HepG2 (cell line): Measurements from ENCODE around the gene MAVS. TPM values are rescaled to one million over a fixed set of nuclear protein-coding genes. Genes with fewer than 3 reads are reported as not detected.

Experiments
- ATAC-seq: fragments of 200-7000 bp; cut with Tn5 transposase; 3 replicates; pipeline ENCODE4 v1.9.1; 2020; ENCODE audit warnings: mild to moderate bottlenecking, moderate library complexity
- BruUV-seq: library from RNA; stranded (reverse); fragments of 400-500 nt; replicated peaks from 2 replicates; lab custom pipeline; 2021; lab: Mats Ljungman, UMichigan
- CTCF ChIA-PET: fragments of 300-600 bp; formaldehyde crosslinking; extraction: SDS; loops from one replicate; lab custom pipeline; 2021; ENCODE audit warnings: low total read pairs, inconsistent platforms, low intra/inter-chr PET ratio; lab: Yijun Ruan, JAX
- POLR2A ChIA-PET: fragments of 350-600 bp; sonication (Branson Sonifier 250); formaldehyde crosslinking; loops from one replicate; lab custom pipeline; 2020; ENCODE audit warnings: antibody characterized with exemption, inconsistent platforms; lab: Yijun Ruan, JAX
- DNase-seq: peaks from one replicate; pipeline ENCODE4 v3.0.0-alpha.2; 2015; ENCODE audit warnings: low spot score
- FAIRE-seq: peaks from 3 replicates; lab custom pipeline; 2011; peaks lifted over from hg19 to GRCh38; lab: Jason Lieb, UNC
- H2AFZ ChIP-seq: one replicate; pipeline ENCODE4 v1.6.1; 2011; ENCODE audit warnings: low read length, inconsistent platforms
- H3K27ac ChIP-seq: fragments of 300-600 bp; 3 replicates; pipeline ENCODE4 v1.8.0; 2011; ENCODE audit warnings: mixed run types, mild to moderate bottlenecking, mixed read lengths, low read length, inconsistent platforms; ENCODE audit not compliant: insufficient read depth; ENCODE audit errors: extremely low read length
- H3K27me3 ChIP-seq, 2 experiments: fragments of 200-600 bp in 1 of 2; 2 replicates in 1 of 2; 3 replicates in 1 of 2; pipeline versions ENCODE4 v1.6.0 to v1.8.0; 2011; ENCODE audit warnings: low read length in 2 of 2, mild to moderate bottlenecking in 2 of 2, moderate library complexity in 2 of 2, inconsistent platforms in 1 of 2; ENCODE audit not compliant: insufficient read depth in 2 of 2, control insufficient read depth in 1 of 2
- H3K36me3 ChIP-seq, 2 experiments: fragments of 200-600 bp in 1 of 2; replicated peaks in 1 of 2; 2 replicates in 1 of 2; 3 replicates in 1 of 2; pipeline versions ENCODE4 v1.5.1 to v1.8.0; 2011; ENCODE audit warnings: low read length in 2 of 2, inconsistent platforms in 1 of 2; ENCODE audit not compliant: insufficient read depth in 2 of 2, control insufficient read depth in 1 of 2
- H3K4me1 ChIP-seq: 2 replicates; pipeline ENCODE4 v1.5.1; 2012; ENCODE audit warnings: low read length, inconsistent platforms; ENCODE audit not compliant: insufficient read depth
- H3K4me2 ChIP-seq: 2 replicates; pipeline ENCODE4 v1.6.0; 2011; ENCODE audit warnings: low read depth, low read length, inconsistent platforms
- H3K4me3 ChIP-seq, 3 experiments: fragments of 200-600 bp in 1 of 3; sonication (generic), shearing (Covaris generic) in 1 of 3; replicated peaks in 1 of 3; 2 replicates each; pipeline ENCODE4 v1.5.1; 2011 to 2016; ENCODE audit warnings: low read length in 3 of 3, inconsistent platforms in 2 of 3, low read depth in 2 of 3, mild to moderate bottlenecking in 2 of 3, control low read depth in 1 of 3, mixed read lengths in 1 of 3; ENCODE audit not compliant: insufficient read depth in 1 of 3
- H3K79me2 ChIP-seq: one replicate; pipeline ENCODE4 v1.6.1; 2011; ENCODE audit warnings: low read length, inconsistent platforms; ENCODE audit not compliant: insufficient read depth
- H3K9ac ChIP-seq: 2 replicates; pipeline ENCODE4 v1.6.0; 2011; ENCODE audit warnings: mild to moderate bottlenecking, low read depth, low read length, inconsistent platforms; ENCODE audit not compliant: insufficient read depth
- H3K9me3 ChIP-seq: 2 replicates; pipeline ENCODE4 v1.5.1; 2012; ENCODE audit warnings: mild to moderate bottlenecking, low read length
- H4K20me1 ChIP-seq: 2 replicates; pipeline ENCODE4 v1.6.0; 2011; ENCODE audit warnings: inconsistent platforms, mild to moderate bottlenecking, low read length, moderate library complexity; ENCODE audit not compliant: insufficient read depth
- AHR ChIP-seq: IDR thresholded peaks from 2 replicates; pipeline ENCODE4 v1.6.1; 2018; ENCODE audit warnings: missing genetic modification reagents, missing compliant biosample characterization
- ATF7 ChIP-seq, 2 experiments: fragments of 450-650 bp in 1 of 2; sonication (generic) in 1 of 2; formaldehyde crosslinking in 1 of 2; IDR thresholded peaks; 2 replicates each; pipeline versions ENCODE4 v1.4.0 to v1.6.1; 2016 to 2020; ENCODE audit warnings: antibody characterized with exemption in 1 of 2, mild to moderate bottlenecking in 1 of 2, missing genetic modification reagents in 1 of 2
- ELF3 ChIP-seq: IDR thresholded peaks from 2 replicates; pipeline ENCODE4 v1.6.1; 2016; ENCODE audit warnings: missing genetic modification reagents, missing compliant biosample characterization
- FOSL2 ChIP-seq: sonication (generic); formaldehyde crosslinking; IDR thresholded peaks from 2 replicates; pipeline ENCODE4 v1.4.0; 2020; ENCODE audit warnings: missing genetic modification reagents
- HBP1 ChIP-seq: IDR thresholded peaks from 2 replicates; pipeline ENCODE4 v1.6.1; 2016; ENCODE audit warnings: low read depth, control low read depth
- IRF9 ChIP-seq: sonication (generic); formaldehyde crosslinking; IDR thresholded peaks from 2 replicates; pipeline ENCODE4 v1.8.0; 2022; ENCODE audit warnings: missing genetic modification reagents, mild to moderate bottlenecking, borderline replicate concordance
- KLF13 ChIP-seq: sonication (generic); formaldehyde crosslinking; IDR thresholded peaks from 2 replicates; pipeline ENCODE4 v1.4.0; 2020; ENCODE audit warnings: mild to moderate bottlenecking, missing genetic modification reagents
- MLLT10 ChIP-seq: sonication (generic); formaldehyde crosslinking; IDR thresholded peaks from 2 replicates; pipeline ENCODE4 v1.4.0; 2020; ENCODE audit warnings: missing genetic modification reagents
- NFE2L1 ChIP-seq: sonication (generic); formaldehyde crosslinking; IDR thresholded peaks from 2 replicates; pipeline ENCODE4 v1.4.0; 2020; ENCODE audit warnings: missing genetic modification reagents, mild to moderate bottlenecking, borderline replicate concordance
- SOX5 ChIP-seq: IDR thresholded peaks from 2 replicates; pipeline ENCODE4 v1.6.1; 2016; ENCODE audit warnings: borderline replicate concordance
- SRY ChIP-seq: sonication (generic); formaldehyde crosslinking; IDR thresholded peaks from 2 replicates; pipeline ENCODE4 v1.8.0; 2022; ENCODE audit warnings: mild to moderate bottlenecking, missing genetic modification reagents
- ZFX ChIP-seq: sonication (generic); formaldehyde crosslinking; IDR thresholded peaks from 2 replicates; pipeline ENCODE4 v1.4.0; 2020; ENCODE audit warnings: mild to moderate bottlenecking, low read depth, missing genetic modification reagents, moderate library complexity
- ZMYM2 ChIP-seq: sonication (generic); formaldehyde crosslinking; IDR thresholded peaks from 2 replicates; pipeline ENCODE4 v1.8.0; 2022; ENCODE audit warnings: mild to moderate bottlenecking, missing genetic modification reagents
- ZNF274 ChIP-seq: sonication (generic); formaldehyde crosslinking; IDR thresholded peaks from 2 replicates; pipeline ENCODE4 v1.5.1; 2020; ENCODE audit warnings: mild to moderate bottlenecking, missing genetic modification reagents
- ZNF354B ChIP-seq: sonication (generic); formaldehyde crosslinking; IDR thresholded peaks from 2 replicates; pipeline ENCODE4 v1.8.0; 2022; ENCODE audit warnings: mild to moderate bottlenecking, missing genetic modification reagents
- ZNF414 ChIP-seq: sonication (generic); formaldehyde crosslinking; IDR thresholded peaks from 2 replicates; pipeline ENCODE4 v1.5.0; 2020; ENCODE audit warnings: missing genetic modification reagents
- ZNF430 ChIP-seq: sonication (generic); formaldehyde crosslinking; IDR thresholded peaks from 2 replicates; pipeline ENCODE4 v1.9.0; 2021; ENCODE audit warnings: mild to moderate bottlenecking, missing genetic modification reagents
- ZSCAN25 ChIP-seq: sonication (generic); formaldehyde crosslinking; IDR thresholded peaks from 2 replicates; pipeline ENCODE4 v1.8.0; 2022; ENCODE audit warnings: mild to moderate bottlenecking, missing genetic modification reagents
- WGBS: methylation state at CpG from one replicate; pipeline ENCODE4 v1.1.6; 2017; ENCODE audit warnings: low lambda C conversion rate; 5-methylcytosine and 5-hydroxymethylcytosine counted together
- in situ Hi-C: cut with HindIII; loops from 2 replicates; pipeline ENCODE4 v1.10.0; 2017; ENCODE audit warnings: low pct_unique_long_range_greater_than_20kb; ENCODE audit not compliant: extremely low pct_ligation_motif_present
- intact Hi-C: fragments of 100-400 bp; cut with micrococcal nuclease; formaldehyde crosslinking; loops from one replicate; pipeline ENCODE4 v1.10.0; 2022; ENCODE audit not compliant: unreplicated experiment
- polyA plus RNA-seq, 8 experiments: library from polyadenylated mRNA; depleted of rRNA in 3 of 8; stranded (reverse) in 7 of 8; unstranded in 1 of 8; fragments of >200 nt; fragmentation: Illumina TruSeq in 4 of 8; extraction: Trizol in 4 of 8; gene quantifications; 2 replicates each; pipeline versions ENCODE4 v1.2.1 to v1.2.3, GENCODE V29; 2011 to 2016; ENCODE audit warnings: low read depth in 4 of 8, missing spikeins in 1 of 8, mixed read lengths in 1 of 8; ENCODE audit not compliant: insufficient read depth in 1 of 8
- total RNA-seq, 5 experiments: library from RNA; depleted of rRNA; stranded (reverse); fragments of >200 nt; fragmentation: Illumina TruSeq; extraction: Trizol; gene quantifications; 2 replicates each; pipeline ENCODE4 v1.2.3, GENCODE V29; 2016; ENCODE audit warnings: low read depth in 1 of 5
- TF ChIP-seq, protein P1 (sequence below): sonication (generic); formaldehyde crosslinking; IDR thresholded peaks from 2 replicates; pipeline ENCODE4 v1.5.1; 2020; ENCODE audit warnings: mild to moderate bottlenecking, moderate library complexity, missing genetic modification reagents

MAVS gene
- total and polyA plus RNA-seq, 2 of the 13 experiments (the other 11 are each of a cell fraction or from before 2014, with no cell fraction given): 27.3 to 36.6 TPM

GRCh38 chr20:3820901-3821727 is 25.5 kb upstream of the MAVS start:
- H4K20me1 ChIP-seq: no peaks in the 10 kb centered on the region
- WGBS: 41% methylated on average over 20 of the region's 20 CpGs
- peak overlapping the region; percentile 91 to 95 (median 94) for H3K4me3 ChIP-seq
- no peaks in the 10 kb centered on the region for H3K9me3 ChIP-seq
- FAIRE-seq (no peak), ATAC-seq (no peak), DNase-seq (no peak)
- peak overlapping the region; percentile 96 for H3K27ac ChIP-seq
- CTCF ChIA-PET: interaction anchor here (0.9 to 4.6 kb wide), 6 partner anchors 34 to 72 kb away, joined by 3 to 119 read pairs (median 7); partner anchors contain the start of genes CENPB and SPEF1
- H3K36me3 ChIP-seq: peaks cover 9 to 22% of the 10 kb centered on the region in 2 experiments
- H3K27me3 ChIP-seq: peaks cover 1 to 5% of the 10 kb centered on the region in 2 experiments; a peak in 2 of 5 replicates
- H3K4me2 ChIP-seq: peak overlapping the region; percentile 87
- no peak overlapping the region for H2AFZ ChIP-seq
- H3K4me1 ChIP-seq: peaks cover 32% of the 10 kb centered on the region
- H3K79me2 ChIP-seq: peaks cover 12% of the 10 kb centered on the region
- intact Hi-C loops (loop anchor here (1.0 to 2.0 kb wide), 3 partner anchors 23 to 68 kb away; partner anchors contain the start of genes MAVS and PANK2), in situ Hi-C loops (no loop called here)
- BruUV-seq: TSS peak; percentile 80
- POLR2A ChIA-PET: interaction anchor here (1.0 to 4.8 kb wide), 25 partner anchors 8 to 264 kb away, joined by 3 to 134 read pairs (median 8); partner anchors contain the start of genes ADISSP, CDC25B, CENPB and MAVS
- peak overlapping the region; percentile 99 for H3K9ac ChIP-seq
- TF ChIP-seq, protein P1, sequence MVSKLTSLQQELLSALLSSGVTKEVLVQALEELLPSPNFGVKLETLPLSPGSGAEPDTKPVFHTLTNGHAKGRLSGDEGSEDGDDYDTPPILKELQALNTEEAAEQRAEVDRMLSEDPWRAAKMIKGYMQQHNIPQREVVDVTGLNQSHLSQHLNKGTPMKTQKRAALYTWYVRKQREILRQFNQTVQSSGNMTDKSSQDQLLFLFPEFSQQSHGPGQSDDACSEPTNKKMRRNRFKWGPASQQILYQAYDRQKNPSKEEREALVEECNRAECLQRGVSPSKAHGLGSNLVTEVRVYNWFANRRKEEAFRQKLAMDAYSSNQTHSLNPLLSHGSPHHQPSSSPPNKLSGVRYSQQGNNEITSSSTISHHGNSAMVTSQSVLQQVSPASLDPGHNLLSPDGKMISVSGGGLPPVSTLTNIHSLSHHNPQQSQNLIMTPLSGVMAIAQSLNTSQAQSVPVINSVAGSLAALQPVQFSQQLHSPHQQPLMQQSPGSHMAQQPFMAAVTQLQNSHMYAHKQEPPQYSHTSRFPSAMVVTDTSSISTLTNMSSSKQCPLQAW (CRISPR knock-in tag): no peak
- no peak for TF ChIP-seq MLLT10
- TF ChIP-seq ZNF354B (CRISPR knock-in tag): no peak
- no peak for TF ChIP-seq SOX5 (CRISPR knock-in tag)
- TF ChIP-seq ZSCAN25 (CRISPR knock-in tag): no peak
- TF ChIP-seq ATF7 (IDR thresholded peaks at IDR 0.05): no peak
- TF ChIP-seq ATF7 (CRISPR knock-in tag; IDR thresholded peaks at IDR 0.05): no peak
- TF ChIP-seq ZNF414 (CRISPR knock-in tag): peak; percentile 16
- no peak for TF ChIP-seq ZMYM2 (CRISPR knock-in tag)
- TF ChIP-seq HBP1 (CRISPR knock-in tag): peak; percentile 15; the same call in 1 of the 2 replicates
- TF ChIP-seq FOSL2 (CRISPR knock-in tag): peak; percentile 39; the same call in 1 of the 2 replicates
- TF ChIP-seq IRF9: 0 out of 2 replicates have a peak, but pooled peaks have one; percentile 65
- TF ChIP-seq ZNF430 (CRISPR knock-in tag): no peak
- TF ChIP-seq NFE2L1 (CRISPR knock-in tag): no peak
- 0 out of 2 replicates have a peak, but pooled peaks have one; percentile 1 for TF ChIP-seq SRY (CRISPR knock-in tag)
- no peak for TF ChIP-seq ZFX (CRISPR knock-in tag)
- no peak for TF ChIP-seq ZNF274 (CRISPR knock-in tag)
- no peak for TF ChIP-seq KLF13 (CRISPR knock-in tag)
- TF ChIP-seq AHR: no peak
- no peak for TF ChIP-seq ELF3
